ENCODE measurements around the gene RASGRF1. TPM values are rescaled to one million over a fixed set of nuclear protein-coding genes. Genes with fewer than 3 reads are reported as not detected.

Gene RASGRF1
- polyA plus RNA-seq, 1 donor from 2014 or later = 11.0 TPM

DNA sequence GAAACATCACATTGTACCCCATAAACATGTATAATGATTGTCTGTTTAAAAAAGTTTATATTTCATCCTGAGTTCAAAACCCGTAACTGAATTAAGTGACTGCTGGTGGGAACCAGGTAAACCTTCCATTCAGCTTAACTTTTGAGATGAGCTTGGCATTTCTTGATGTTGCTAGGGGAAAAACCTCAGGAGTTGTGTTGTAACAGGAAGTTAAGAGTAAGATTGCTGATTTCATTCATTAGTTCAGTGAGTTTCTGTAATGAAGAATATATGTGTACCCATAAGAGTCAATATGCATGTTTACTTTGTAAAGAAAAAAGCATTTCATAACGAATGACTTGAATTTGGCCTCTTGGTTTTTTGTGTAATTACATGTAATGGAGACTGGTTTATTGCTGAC lies 178.3 kb downstream of the RASGRF1 start:
- Histone ChIP-seq H3K27ac (ENCODE audit: low read length) (no peak overlapping the region), H2AFZ (ENCODE audit: low read depth, low read length) (no peak overlapping the region), H3K9me2 (ENCODE audit: insufficient read depth, low read length) (no peaks in the 10 kb centered on the region), H3K4me2 (ENCODE audit: low read length) (no peak overlapping the region), H3K9ac (ENCODE audit: low read length) (no peak overlapping the region), H3K36me3 (ENCODE audit: insufficient read depth, low read length) (no peaks in the 10 kb centered on the region), H3K9me3 (ENCODE audit: low read length) (no peaks in the 10 kb centered on the region), H4K20me1 (ENCODE audit: insufficient read depth) (peaks cover 7% of the 10 kb centered on the region), H3K79me2 (replicated peaks; ENCODE audit: insufficient read depth, low read length) (no peaks in the 10 kb centered on the region), H3K4me3 (ENCODE audit: low read length) (no peak overlapping the region), H3K27me3 (ENCODE audit: insufficient read depth, low read depth, low read length) (no peaks in the 10 kb centered on the region), H3F3A (ENCODE audit: insufficient read depth, low read length, poor library complexity, severe bottlenecking) (no peaks in the 10 kb centered on the region)
- no peak for TF ChIP-seq EZH2 (IDR thresholded peaks at IDR 0.05; ENCODE audit: borderline replicate concordance, insufficient read depth, low read length, poor library complexity, severe bottlenecking)
- TF ChIP-seq, protein P1, sequence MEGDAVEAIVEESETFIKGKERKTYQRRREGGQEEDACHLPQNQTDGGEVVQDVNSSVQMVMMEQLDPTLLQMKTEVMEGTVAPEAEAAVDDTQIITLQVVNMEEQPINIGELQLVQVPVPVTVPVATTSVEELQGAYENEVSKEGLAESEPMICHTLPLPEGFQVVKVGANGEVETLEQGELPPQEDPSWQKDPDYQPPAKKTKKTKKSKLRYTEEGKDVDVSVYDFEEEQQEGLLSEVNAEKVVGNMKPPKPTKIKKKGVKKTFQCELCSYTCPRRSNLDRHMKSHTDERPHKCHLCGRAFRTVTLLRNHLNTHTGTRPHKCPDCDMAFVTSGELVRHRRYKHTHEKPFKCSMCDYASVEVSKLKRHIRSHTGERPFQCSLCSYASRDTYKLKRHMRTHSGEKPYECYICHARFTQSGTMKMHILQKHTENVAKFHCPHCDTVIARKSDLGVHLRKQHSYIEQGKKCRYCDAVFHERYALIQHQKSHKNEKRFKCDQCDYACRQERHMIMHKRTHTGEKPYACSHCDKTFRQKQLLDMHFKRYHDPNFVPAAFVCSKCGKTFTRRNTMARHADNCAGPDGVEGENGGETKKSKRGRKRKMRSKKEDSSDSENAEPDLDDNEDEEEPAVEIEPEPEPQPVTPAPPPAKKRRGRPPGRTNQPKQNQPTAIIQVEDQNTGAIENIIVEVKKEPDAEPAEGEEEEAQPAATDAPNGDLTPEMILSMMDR (IDR thresholded peaks at IDR 0.05; ENCODE audit: poor library complexity, severe bottlenecking) = no peak
- TF ChIP-seq MXI1 (conservative IDR thresholded peaks at IDR 0.05; ENCODE audit: poor library complexity, severe bottlenecking) = no peak
- TF ChIP-seq, protein P2, sequence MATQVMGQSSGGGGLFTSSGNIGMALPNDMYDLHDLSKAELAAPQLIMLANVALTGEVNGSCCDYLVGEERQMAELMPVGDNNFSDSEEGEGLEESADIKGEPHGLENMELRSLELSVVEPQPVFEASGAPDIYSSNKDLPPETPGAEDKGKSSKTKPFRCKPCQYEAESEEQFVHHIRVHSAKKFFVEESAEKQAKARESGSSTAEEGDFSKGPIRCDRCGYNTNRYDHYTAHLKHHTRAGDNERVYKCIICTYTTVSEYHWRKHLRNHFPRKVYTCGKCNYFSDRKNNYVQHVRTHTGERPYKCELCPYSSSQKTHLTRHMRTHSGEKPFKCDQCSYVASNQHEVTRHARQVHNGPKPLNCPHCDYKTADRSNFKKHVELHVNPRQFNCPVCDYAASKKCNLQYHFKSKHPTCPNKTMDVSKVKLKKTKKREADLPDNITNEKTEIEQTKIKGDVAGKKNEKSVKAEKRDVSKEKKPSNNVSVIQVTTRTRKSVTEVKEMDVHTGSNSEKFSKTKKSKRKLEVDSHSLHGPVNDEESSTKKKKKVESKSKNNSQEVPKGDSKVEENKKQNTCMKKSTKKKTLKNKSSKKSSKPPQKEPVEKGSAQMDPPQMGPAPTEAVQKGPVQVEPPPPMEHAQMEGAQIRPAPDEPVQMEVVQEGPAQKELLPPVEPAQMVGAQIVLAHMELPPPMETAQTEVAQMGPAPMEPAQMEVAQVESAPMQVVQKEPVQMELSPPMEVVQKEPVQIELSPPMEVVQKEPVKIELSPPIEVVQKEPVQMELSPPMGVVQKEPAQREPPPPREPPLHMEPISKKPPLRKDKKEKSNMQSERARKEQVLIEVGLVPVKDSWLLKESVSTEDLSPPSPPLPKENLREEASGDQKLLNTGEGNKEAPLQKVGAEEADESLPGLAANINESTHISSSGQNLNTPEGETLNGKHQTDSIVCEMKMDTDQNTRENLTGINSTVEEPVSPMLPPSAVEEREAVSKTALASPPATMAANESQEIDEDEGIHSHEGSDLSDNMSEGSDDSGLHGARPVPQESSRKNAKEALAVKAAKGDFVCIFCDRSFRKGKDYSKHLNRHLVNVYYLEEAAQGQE (IDR thresholded peaks at IDR 0.05; ENCODE audit: borderline replicate concordance) = no peak
- TF ChIP-seq SMC3 (conservative IDR thresholded peaks at IDR 0.05; ENCODE audit: poor library complexity) = no peak
- TF ChIP-seq RAD21 (conservative IDR thresholded peaks at IDR 0.05) = no peak
- TF ChIP-seq POLR2AphosphoS5 (IDR thresholded peaks at IDR 0.05) = no peak
- no peak for TF ChIP-seq EP300 (conservative IDR thresholded peaks at IDR 0.05; ENCODE audit: poor library complexity, severe bottlenecking)
- TF ChIP-seq TAF1 (IDR thresholded peaks at IDR 0.05; ENCODE audit: low read depth) = no peak

DNA sequence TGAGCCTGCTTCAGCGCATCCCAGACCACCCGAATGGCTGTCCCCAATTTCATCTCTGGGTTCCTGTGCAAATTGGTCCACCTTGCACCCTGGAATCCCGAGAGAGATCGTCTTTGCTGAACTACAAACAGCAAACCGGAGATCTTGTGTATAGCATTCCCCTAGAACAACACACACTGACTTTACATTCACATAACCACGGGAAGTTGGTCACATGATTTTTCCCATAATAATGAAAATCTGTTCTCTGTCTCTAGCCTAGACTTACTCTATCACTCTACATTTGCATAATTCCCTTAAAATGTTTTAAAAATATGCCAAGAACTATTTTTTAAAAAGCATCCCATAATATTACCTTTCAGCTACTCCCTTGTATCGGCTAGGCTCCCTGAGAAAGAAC lies 180.3 kb downstream of the RASGRF1 start:
- H3K27ac ChIP-seq (ENCODE audit: low read length) = no peak overlapping the region
- H3K36me3 ChIP-seq (ENCODE audit: insufficient read depth, low read length) = no peaks in the 10 kb centered on the region
- H3K27me3 ChIP-seq (ENCODE audit: insufficient read depth, low read depth, low read length) = no peaks in the 10 kb centered on the region
- H3K9me3 ChIP-seq (ENCODE audit: low read length) = no peaks in the 10 kb centered on the region
- H3K4me2 ChIP-seq (ENCODE audit: low read length) = no peak overlapping the region
- no peak for TF ChIP-seq SMC3 (conservative IDR thresholded peaks at IDR 0.05; ENCODE audit: poor library complexity)
- TF ChIP-seq RAD21 (conservative IDR thresholded peaks at IDR 0.05) = no peak
- TF ChIP-seq EP300 (conservative IDR thresholded peaks at IDR 0.05; ENCODE audit: poor library complexity, severe bottlenecking) = no peak
- no peak for TF ChIP-seq TAF1 (IDR thresholded peaks at IDR 0.05; ENCODE audit: low read depth)
- TF ChIP-seq, protein P2 (IDR thresholded peaks at IDR 0.05; ENCODE audit: borderline replicate concordance) = no peak
- no peak for TF ChIP-seq EZH2 (IDR thresholded peaks at IDR 0.05; ENCODE audit: borderline replicate concordance, insufficient read depth, low read length, poor library complexity, severe bottlenecking)
- TF ChIP-seq MXI1 (conservative IDR thresholded peaks at IDR 0.05; ENCODE audit: poor library complexity, severe bottlenecking) = no peak
- TF ChIP-seq, protein P1 (IDR thresholded peaks at IDR 0.05; ENCODE audit: poor library complexity, severe bottlenecking) = no peak
- TF ChIP-seq POLR2AphosphoS5 (IDR thresholded peaks at IDR 0.05) = no peak
- H3F3A ChIP-seq (ENCODE audit: insufficient read depth, low read length, poor library complexity, severe bottlenecking) = no peaks in the 10 kb centered on the region
- H4K20me1 ChIP-seq (ENCODE audit: insufficient read depth) = peaks cover 7% of the 10 kb centered on the region
- H3K9me2 ChIP-seq (ENCODE audit: insufficient read depth, low read length) = no peaks in the 10 kb centered on the region
- no peak overlapping the region for H3K4me3 ChIP-seq (ENCODE audit: low read length)
- no peak overlapping the region for H2AFZ ChIP-seq (ENCODE audit: low read depth, low read length)
- no peak overlapping the region for H3K9ac ChIP-seq (ENCODE audit: low read length)
- H3K79me2 ChIP-seq (replicated peaks; ENCODE audit: insufficient read depth, low read length) = peaks cover 5% of the 10 kb centered on the region

All from neural cell (in vitro differentiated cells).